ENCODE data around the gene MYL7. TPM values are rescaled to one million over a fixed set of nuclear protein-coding genes. Genes with fewer than 3 reads are reported as not detected.

The MYL7 gene
- total RNA-seq, 2 experiments from 2014 or later = not detected

DNA sequence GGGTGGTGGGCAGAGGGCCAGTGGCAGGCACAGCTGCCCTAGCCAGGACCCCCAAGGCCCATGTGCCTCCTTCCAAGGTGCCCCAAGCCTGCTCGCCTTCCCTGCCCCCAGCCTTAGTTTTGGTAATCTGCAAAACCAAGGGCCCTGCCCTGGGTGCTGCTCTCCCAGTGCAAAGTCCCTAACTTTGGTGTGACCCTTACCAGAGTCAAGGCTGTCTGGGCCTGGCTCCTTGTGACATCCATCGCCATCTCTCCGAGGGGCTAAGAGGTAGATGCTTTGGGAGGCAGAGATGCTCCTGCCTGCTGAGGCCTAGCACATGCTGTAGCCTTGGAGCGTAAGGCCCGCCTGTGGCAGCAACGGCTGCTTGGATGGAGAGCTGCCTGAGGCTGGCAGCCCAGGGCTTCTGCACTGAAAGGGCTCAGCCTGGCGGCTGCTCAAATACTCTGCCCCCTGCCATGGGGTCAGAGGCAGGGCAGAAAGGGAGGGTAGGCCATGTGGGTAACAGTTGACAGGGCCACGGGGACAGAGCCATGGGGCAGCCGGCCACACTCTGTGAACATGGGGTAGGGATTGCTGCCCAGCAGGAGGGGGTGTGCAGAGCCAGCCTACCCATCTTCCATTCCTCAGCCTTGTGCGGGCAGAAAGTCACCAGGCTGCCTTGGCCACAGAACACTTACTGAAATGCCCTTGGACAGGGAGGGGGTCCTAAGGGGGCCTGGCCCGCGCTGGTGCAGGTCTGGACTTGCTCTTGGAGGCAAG lies 17.9 kb upstream of the MYL7 start:
- Histone ChIP-seq H2AFZ (ENCODE audit: low read length) (no peak overlapping the region), H3K36me3 (ENCODE audit: insufficient read depth, low read length) (no peaks in the 10 kb centered on the region), H3K79me2 (ENCODE audit: insufficient read depth, low read depth, low read length) (no peaks in the 10 kb centered on the region), H3K4me1 (ENCODE audit: insufficient read depth, low read length, poor library complexity, severe bottlenecking) (no peaks in the 10 kb centered on the region), H3K27ac (ENCODE audit: low read depth, low read length, poor library complexity, severe bottlenecking) (no peak overlapping the region), H3K4me3 (ENCODE audit: low read depth, low read length, poor library complexity, severe bottlenecking) (no peak overlapping the region), H3K9me2 (ENCODE audit: insufficient read depth, low read length) (no peaks in the 10 kb centered on the region), H3K4me2 (ENCODE audit: low read length) (no peak overlapping the region), H3K9me3 (ENCODE audit: low read length) (no peaks in the 10 kb centered on the region), H4K20me1 (ENCODE audit: insufficient read depth, low read length) (no peaks in the 10 kb centered on the region)
- CTCF ChIA-PET (ENCODE audit: unreplicated experiment) = no interaction called here
- POLR2A ChIA-PET = no interaction called here
- TF ChIP-seq EZH2phosphoT487 (IDR thresholded peaks at IDR 0.05; ENCODE audit: borderline replicate concordance, low read depth, low read length) (no peak), CTCF (conservative IDR thresholded peaks at IDR 0.05; ENCODE audit: low read length) (no peak)
- BruUV-seq (replicated peaks) = no TSS peak
- DNase-seq (ENCODE audit: low spot score) = no peak
- intact Hi-C loops (cut with micrococcal nuclease; ENCODE audit: unreplicated experiment) = no loop called here

- Histone ChIP-seq H3K27ac (ENCODE audit: low read depth, low read length, poor library complexity, severe bottlenecking) (no peak overlapping the region), H3K9me2 (ENCODE audit: insufficient read depth, low read length) (no peaks in the 10 kb centered on the region), H3K4me2 (ENCODE audit: low read length) (no peak overlapping the region), H3K36me3 (ENCODE audit: insufficient read depth, low read length) (no peaks in the 10 kb centered on the region), H4K20me1 (ENCODE audit: insufficient read depth, low read length) (no peaks in the 10 kb centered on the region), H3K4me3 (ENCODE audit: low read depth, low read length, poor library complexity, severe bottlenecking) (no peak overlapping the region), H3K4me1 (ENCODE audit: insufficient read depth, low read length, poor library complexity, severe bottlenecking) (no peaks in the 10 kb centered on the region), H2AFZ (ENCODE audit: low read length) (no peak overlapping the region), H3K9me3 (ENCODE audit: low read length) (no peaks in the 10 kb centered on the region), H3K79me2 (ENCODE audit: insufficient read depth, low read depth, low read length) (no peaks in the 10 kb centered on the region)
- no peak for DNase-seq (ENCODE audit: low spot score)
- TF ChIP-seq CTCF (conservative IDR thresholded peaks at IDR 0.05; ENCODE audit: low read length) = no peak
- TF ChIP-seq EZH2phosphoT487 (IDR thresholded peaks at IDR 0.05; ENCODE audit: borderline replicate concordance, low read depth, low read length) = no peak
- no TSS peak for BruUV-seq (replicated peaks)
- intact Hi-C loops (cut with micrococcal nuclease; ENCODE audit: unreplicated experiment) = no loop called here
- ChIA-PET CTCF (ENCODE audit: unreplicated experiment) (no interaction called here), POLR2A (no interaction called here)
Observed at GRCh38 chr7:44158096-44158872, 17.2 kb upstream of the MYL7 start.
